Trophoblast cell (in vitro differentiated cells and primary cell): ENCODE measurements around the gene DNAH1.

Experiments used
- DNase-seq, 2 donors: peaks; one replicate each; pipeline ENCODE4 v3.0.0-alpha.2; 2016
- H2AFZ ChIP-seq: 2 replicates; pipeline ENCODE4 v1.6.1; 2013; ENCODE audit warnings: low read length, moderate library complexity, mild to moderate bottlenecking; ENCODE audit not compliant: insufficient read depth, poor library complexity
- H2AK5ac ChIP-seq: 2 replicates; pipeline ENCODE4 v1.6.1; 2013; ENCODE audit warnings: mild to moderate bottlenecking, low read length
- H2BK120ac ChIP-seq: 2 replicates; pipeline ENCODE4 v1.6.1; 2013; ENCODE audit warnings: low read length, mild to moderate bottlenecking, moderate library complexity; ENCODE audit not compliant: insufficient read depth, poor library complexity
- H2BK12ac ChIP-seq: 2 replicates; pipeline ENCODE4 v1.6.1; 2013; ENCODE audit warnings: mild to moderate bottlenecking, low read length, moderate library complexity
- H2BK5ac ChIP-seq: 2 replicates; pipeline ENCODE4 v1.6.1; 2013; ENCODE audit warnings: low read length, low read depth, moderate library complexity, mild to moderate bottlenecking; ENCODE audit not compliant: poor library complexity
- H3K14ac ChIP-seq: 2 replicates; pipeline ENCODE4 v1.6.1; 2013; ENCODE audit warnings: mild to moderate bottlenecking, low read length
- H3K18ac ChIP-seq: 2 replicates; pipeline ENCODE4 v1.6.1; 2013; ENCODE audit warnings: mild to moderate bottlenecking, low read length
- H3K23ac ChIP-seq: 2 replicates; pipeline ENCODE4 v1.6.1; 2013; ENCODE audit warnings: low read length
- H3K27ac ChIP-seq: 2 replicates; pipeline ENCODE4 v1.5.1; 2013; ENCODE audit warnings: low read depth, mild to moderate bottlenecking, inconsistent platforms, low read length, moderate library complexity
- H3K27me3 ChIP-seq: 2 replicates; pipeline ENCODE4 v1.6.1; 2013; ENCODE audit warnings: inconsistent platforms, mild to moderate bottlenecking, low read length, moderate library complexity; ENCODE audit not compliant: insufficient read depth
- H3K36me3 ChIP-seq, 2 experiments: 1 replicate in 1 of 2; 2 replicates in 1 of 2; pipeline ENCODE4 v1.6.1; 2013; ENCODE audit warnings: low read length in 2 of 2, mild to moderate bottlenecking in 2 of 2, moderate library complexity in 1 of 2; ENCODE audit not compliant: insufficient read depth in 2 of 2, control insufficient read depth in 1 of 2
- H3K4ac ChIP-seq: 2 replicates; pipeline ENCODE4 v1.6.1; 2013; ENCODE audit warnings: low read depth, mild to moderate bottlenecking, low read length, moderate library complexity
- H3K4me1 ChIP-seq, 2 experiments: 1 replicate in 1 of 2; 2 replicates in 1 of 2; pipeline ENCODE4 v1.6.1; 2013; ENCODE audit warnings: low read length in 2 of 2, mild to moderate bottlenecking in 2 of 2, moderate library complexity in 1 of 2; ENCODE audit not compliant: insufficient read depth in 2 of 2, control insufficient read depth in 1 of 2
- H3K4me2 ChIP-seq: 2 replicates; pipeline ENCODE4 v1.6.1; 2013; ENCODE audit warnings: inconsistent platforms, mild to moderate bottlenecking, low read length, moderate library complexity
- H3K4me3 ChIP-seq: 2 replicates; pipeline ENCODE4 v1.5.1; 2013; ENCODE audit warnings: mild to moderate bottlenecking, low read depth, low read length, inconsistent platforms
- H3K79me1 ChIP-seq: one replicate; pipeline ENCODE4 v1.6.1; 2013; ENCODE audit warnings: low read length
- H3K79me2 ChIP-seq: 2 replicates; pipeline ENCODE4 v1.6.1; 2013; ENCODE audit warnings: low read length, mild to moderate bottlenecking; ENCODE audit not compliant: control insufficient read depth, insufficient read depth, poor library complexity
- H3K9ac ChIP-seq: 2 replicates; pipeline ENCODE4 v1.6.1; 2013; ENCODE audit warnings: mild to moderate bottlenecking, low read length
- H3K9me3 ChIP-seq: 2 replicates; pipeline ENCODE4 v1.6.1; 2013; ENCODE audit warnings: low read depth, mild to moderate bottlenecking, control low read depth, inconsistent platforms, low read length; ENCODE audit not compliant: insufficient read depth
- H4K12ac ChIP-seq: 2 replicates; pipeline ENCODE4 v1.6.1; 2013; ENCODE audit warnings: low read depth, mild to moderate bottlenecking, low read length, moderate library complexity
- H4K8ac ChIP-seq: 2 replicates; pipeline ENCODE4 v1.6.1; 2013; ENCODE audit warnings: low read depth, mild to moderate bottlenecking, low read length, moderate library complexity
- H4K91ac ChIP-seq: one replicate; pipeline ENCODE4 v1.6.1; 2013; ENCODE audit warnings: low read depth, mild to moderate bottlenecking, low read length, moderate library complexity
- WGBS: extraction: QIAGEN DNeasy Blood & Tissue Kit; methylation state at CpG from one replicate; pipeline ENCODE4 v1.1.7; 2013; ENCODE audit warnings: missing lambda C conversion rate; ENCODE audit not compliant: insufficient read length, insufficient coverage; ENCODE audit errors: extremely low coverage; 5-methylcytosine and 5-hydroxymethylcytosine counted together

Gene DNAH1

GRCh38 chr3:52399131-52399530, 83.0 kb downstream of the DNAH1 start:
- Histone ChIP-seq H3K4me1 (peaks cover 5% of the 10 kb centered on the region in 2 experiments), H3K14ac (no peak overlapping the region), H4K91ac (no peak overlapping the region), H3K79me1 (no peaks in the 10 kb centered on the region), H3K23ac (no peak overlapping the region), H4K12ac (no peak overlapping the region), H2BK12ac (no peak overlapping the region), H3K79me2 (no peaks in the 10 kb centered on the region), H2BK5ac (no peak overlapping the region), H2BK120ac (no peak overlapping the region), H3K27ac (no peak overlapping the region), H3K18ac (no peak overlapping the region), H2AK5ac (no peak overlapping the region), H3K4me3 (no peak overlapping the region), H3K9me3 (peaks cover 4% of the 10 kb centered on the region), H2AFZ (no peak overlapping the region), H3K4me2 (no peak overlapping the region), H3K27me3 (no peaks in the 10 kb centered on the region), H4K8ac (no peak overlapping the region), H3K4ac (no peak overlapping the region), H3K9ac (no peak overlapping the region), H3K36me3 (peaks cover 40 to 43% of the 10 kb centered on the region in 2 experiments)
- DNase-seq = no peak
- no CpG with 5 or more reads among the region's 4 CpGs for WGBS

GRCh38 chr3:52399593-52399992, 83.5 kb downstream of the DNAH1 start:
- Histone ChIP-seq H3K23ac (no peak overlapping the region), H3K18ac (no peak overlapping the region), H3K36me3 (peaks cover 45 to 48% of the 10 kb centered on the region in 2 experiments), H3K79me2 (no peaks in the 10 kb centered on the region), H4K8ac (no peak overlapping the region), H2BK5ac (no peak overlapping the region), H3K4me3 (no peak overlapping the region), H3K79me1 (no peaks in the 10 kb centered on the region), H2BK12ac (no peak overlapping the region), H3K27me3 (no peaks in the 10 kb centered on the region), H3K4ac (no peak overlapping the region), H3K9ac (no peak overlapping the region), H2AFZ (no peak overlapping the region), H4K91ac (no peak overlapping the region), H3K4me1 (peaks cover 5% of the 10 kb centered on the region in 2 experiments), H4K12ac (no peak overlapping the region), H3K14ac (no peak overlapping the region), H3K9me3 (peaks cover 4% of the 10 kb centered on the region), H3K4me2 (no peak overlapping the region), H2BK120ac (no peak overlapping the region), H3K27ac (no peak overlapping the region), H2AK5ac (no peak overlapping the region)
- WGBS = no CpG with 5 or more reads among the region's 6 CpGs
- no peak for DNase-seq

- Histone ChIP-seq H2BK5ac (no peak overlapping the region), H3K4me2 (no peak overlapping the region), H3K36me3 (peaks cover 51 to 55% of the 10 kb centered on the region in 2 experiments), H3K4me1 (peaks cover 5% of the 10 kb centered on the region in 2 experiments), H3K79me1 (no peaks in the 10 kb centered on the region), H2AFZ (no peak overlapping the region), H2BK12ac (no peak overlapping the region), H3K14ac (no peak overlapping the region), H3K27ac (no peak overlapping the region), H4K12ac (no peak overlapping the region), H3K27me3 (no peaks in the 10 kb centered on the region), H4K91ac (no peak overlapping the region), H3K9ac (no peak overlapping the region), H3K79me2 (no peaks in the 10 kb centered on the region), H2AK5ac (no peak overlapping the region), H3K9me3 (peaks cover 4% of the 10 kb centered on the region), H2BK120ac (no peak overlapping the region), H3K4ac (no peak overlapping the region), H3K18ac (no peak overlapping the region), H3K23ac (no peak overlapping the region), H3K4me3 (no peak overlapping the region), H4K8ac (no peak overlapping the region)
- WGBS = no CpG with 5 or more reads among the region's 10 CpGs
- DNase-seq = no peak
Measured at GRCh38 chr3:52400275-52400793, 84.2 kb downstream of the DNAH1 start.

GRCh38 chr3:52401021-52401420, 84.9 kb downstream of the DNAH1 start:
- Histone ChIP-seq H3K4me3 (no peak overlapping the region), H2BK12ac (no peak overlapping the region), H3K9ac (no peak overlapping the region), H3K27me3 (no peaks in the 10 kb centered on the region), H2AFZ (no peak overlapping the region), H4K12ac (no peak overlapping the region), H2AK5ac (no peak overlapping the region), H3K79me1 (no peaks in the 10 kb centered on the region), H3K27ac (no peak overlapping the region), H3K14ac (no peak overlapping the region), H4K8ac (no peak overlapping the region), H3K23ac (no peak overlapping the region), H3K18ac (no peak overlapping the region), H4K91ac (no peak overlapping the region), H3K4me1 (peaks cover 5% of the 10 kb centered on the region in 2 experiments), H2BK120ac (no peak overlapping the region), H3K36me3 (peaks cover 58 to 59% of the 10 kb centered on the region in 2 experiments), H3K79me2 (no peaks in the 10 kb centered on the region), H3K9me3 (peaks cover 4% of the 10 kb centered on the region), H3K4me2 (no peak overlapping the region), H3K4ac (no peak overlapping the region), H2BK5ac (no peak overlapping the region)
- WGBS = no CpG with 5 or more reads among the region's 1 CpG
- no peak for DNase-seq
